ENCODE results near the gene CXCL11. TPM values are rescaled to one million over a fixed set of nuclear protein-coding genes. Genes with fewer than 3 reads are reported as not detected.

Gene CXCL11
- polyA plus RNA-seq, 2 of the 4 experiments (the other 2 are of a cell fraction): not detected

DNA sequence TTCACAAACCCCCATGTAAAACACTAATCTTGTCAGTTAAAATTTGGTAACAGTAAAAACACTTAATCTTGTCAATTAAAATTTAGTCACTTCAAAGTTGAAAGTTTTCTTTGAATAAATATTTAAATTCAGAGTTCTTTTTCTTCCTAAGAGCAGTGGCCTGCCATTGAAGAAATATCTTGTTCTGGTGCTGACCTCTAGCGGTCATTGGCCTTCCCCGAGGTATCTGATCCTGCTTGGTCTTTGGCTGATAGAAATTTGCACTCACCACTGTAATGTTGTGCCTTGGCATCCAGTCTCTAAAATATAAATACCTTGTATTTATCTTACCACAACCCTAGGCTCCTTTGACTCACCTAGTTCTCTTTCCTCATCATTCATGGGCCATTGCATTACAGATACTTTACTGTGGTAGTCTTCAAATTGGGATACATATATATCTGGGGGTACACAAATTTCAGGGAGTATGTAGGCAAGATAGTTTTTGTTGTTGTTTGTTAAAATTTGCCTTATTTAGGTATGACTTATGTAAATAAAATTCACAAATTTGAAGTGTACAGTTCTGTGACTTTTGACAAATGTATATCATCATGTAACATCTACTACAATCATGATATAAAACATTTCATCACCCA lies 31.9 kb upstream of the CXCL11 start:
- Histone ChIP-seq H3K4me2 (no peak overlapping the region), H3K4me3 (no peak overlapping the region), H3K4me1 (no peaks in the 10 kb centered on the region), H3K9me3 (no peaks in the 10 kb centered on the region), H3K27ac (no peak overlapping the region)
- POLR2A ChIA-PET: no interaction called here
- CTCF ChIA-PET: interaction anchor here (0.6 to 3.9 kb wide), 7 partner anchors 14 to 152 kb away, joined by 3 to 28 read pairs (median 4); no protein-coding TSS in a partner anchor
- DNase-seq (ENCODE audit: low read depth in 1 of 2, low spot score in 1 of 2) (peak; percentile 52 to 61), FAIRE-seq (no peak), ATAC-seq (peak; percentile 88 to 92; a peak in 5 of 6 replicates)
- 0% methylated on average over 2 of the region's 2 CpGs for WGBS (ENCODE audit: missing lambda C conversion rate)
- TF ChIP-seq FOSB (CRISPR knock-in tag; IDR thresholded peaks at IDR 0.05): no peak
- no peak for TF ChIP-seq POLR2AphosphoS2 (conservative IDR thresholded peaks at IDR 0.05; ENCODE audit: low read length)
- TF ChIP-seq, protein P1, sequence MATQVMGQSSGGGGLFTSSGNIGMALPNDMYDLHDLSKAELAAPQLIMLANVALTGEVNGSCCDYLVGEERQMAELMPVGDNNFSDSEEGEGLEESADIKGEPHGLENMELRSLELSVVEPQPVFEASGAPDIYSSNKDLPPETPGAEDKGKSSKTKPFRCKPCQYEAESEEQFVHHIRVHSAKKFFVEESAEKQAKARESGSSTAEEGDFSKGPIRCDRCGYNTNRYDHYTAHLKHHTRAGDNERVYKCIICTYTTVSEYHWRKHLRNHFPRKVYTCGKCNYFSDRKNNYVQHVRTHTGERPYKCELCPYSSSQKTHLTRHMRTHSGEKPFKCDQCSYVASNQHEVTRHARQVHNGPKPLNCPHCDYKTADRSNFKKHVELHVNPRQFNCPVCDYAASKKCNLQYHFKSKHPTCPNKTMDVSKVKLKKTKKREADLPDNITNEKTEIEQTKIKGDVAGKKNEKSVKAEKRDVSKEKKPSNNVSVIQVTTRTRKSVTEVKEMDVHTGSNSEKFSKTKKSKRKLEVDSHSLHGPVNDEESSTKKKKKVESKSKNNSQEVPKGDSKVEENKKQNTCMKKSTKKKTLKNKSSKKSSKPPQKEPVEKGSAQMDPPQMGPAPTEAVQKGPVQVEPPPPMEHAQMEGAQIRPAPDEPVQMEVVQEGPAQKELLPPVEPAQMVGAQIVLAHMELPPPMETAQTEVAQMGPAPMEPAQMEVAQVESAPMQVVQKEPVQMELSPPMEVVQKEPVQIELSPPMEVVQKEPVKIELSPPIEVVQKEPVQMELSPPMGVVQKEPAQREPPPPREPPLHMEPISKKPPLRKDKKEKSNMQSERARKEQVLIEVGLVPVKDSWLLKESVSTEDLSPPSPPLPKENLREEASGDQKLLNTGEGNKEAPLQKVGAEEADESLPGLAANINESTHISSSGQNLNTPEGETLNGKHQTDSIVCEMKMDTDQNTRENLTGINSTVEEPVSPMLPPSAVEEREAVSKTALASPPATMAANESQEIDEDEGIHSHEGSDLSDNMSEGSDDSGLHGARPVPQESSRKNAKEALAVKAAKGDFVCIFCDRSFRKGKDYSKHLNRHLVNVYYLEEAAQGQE (IDR thresholded peaks at IDR 0.05): no peak
- TF ChIP-seq HOXA7 (CRISPR knock-in tag; IDR thresholded peaks at IDR 0.05): no peak
- no peak for TF ChIP-seq TFCP2L1 (CRISPR knock-in tag; IDR thresholded peaks at IDR 0.05)
- no peak for TF ChIP-seq CEBPB (IDR thresholded peaks at IDR 0.05)
- no peak for TF ChIP-seq MAZ (IDR thresholded peaks at IDR 0.05; ENCODE audit: borderline replicate concordance, low read depth, low read length)
- no peak for TF ChIP-seq ZSCAN20 (CRISPR knock-in tag; IDR thresholded peaks at IDR 0.05)
- TF ChIP-seq EHF (CRISPR knock-in tag; IDR thresholded peaks at IDR 0.05): no peak
- TF ChIP-seq HDAC2 (IDR thresholded peaks at IDR 0.05): no peak
- TF ChIP-seq, protein P2, sequence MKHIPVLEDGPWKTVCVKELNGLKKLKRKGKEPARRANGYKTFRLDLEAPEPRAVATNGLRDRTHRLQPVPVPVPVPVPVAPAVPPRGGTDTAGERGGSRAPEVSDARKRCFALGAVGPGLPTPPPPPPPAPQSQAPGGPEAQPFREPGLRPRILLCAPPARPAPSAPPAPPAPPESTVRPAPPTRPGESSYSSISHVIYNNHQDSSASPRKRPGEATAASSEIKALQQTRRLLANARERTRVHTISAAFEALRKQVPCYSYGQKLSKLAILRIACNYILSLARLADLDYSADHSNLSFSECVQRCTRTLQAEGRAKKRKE (CRISPR knock-in tag; IDR thresholded peaks at IDR 0.05; ENCODE audit: low read depth): no peak
- TF ChIP-seq TP53 (CRISPR knock-in tag; IDR thresholded peaks at IDR 0.05): no peak
- peak; percentile 76 to 80 for TF ChIP-seq RAD21 (conservative IDR thresholded peaks at IDR 0.05 in 1 of 2, IDR thresholded peaks at IDR 0.05 in 1 of 2)
- TF ChIP-seq, protein P3, sequence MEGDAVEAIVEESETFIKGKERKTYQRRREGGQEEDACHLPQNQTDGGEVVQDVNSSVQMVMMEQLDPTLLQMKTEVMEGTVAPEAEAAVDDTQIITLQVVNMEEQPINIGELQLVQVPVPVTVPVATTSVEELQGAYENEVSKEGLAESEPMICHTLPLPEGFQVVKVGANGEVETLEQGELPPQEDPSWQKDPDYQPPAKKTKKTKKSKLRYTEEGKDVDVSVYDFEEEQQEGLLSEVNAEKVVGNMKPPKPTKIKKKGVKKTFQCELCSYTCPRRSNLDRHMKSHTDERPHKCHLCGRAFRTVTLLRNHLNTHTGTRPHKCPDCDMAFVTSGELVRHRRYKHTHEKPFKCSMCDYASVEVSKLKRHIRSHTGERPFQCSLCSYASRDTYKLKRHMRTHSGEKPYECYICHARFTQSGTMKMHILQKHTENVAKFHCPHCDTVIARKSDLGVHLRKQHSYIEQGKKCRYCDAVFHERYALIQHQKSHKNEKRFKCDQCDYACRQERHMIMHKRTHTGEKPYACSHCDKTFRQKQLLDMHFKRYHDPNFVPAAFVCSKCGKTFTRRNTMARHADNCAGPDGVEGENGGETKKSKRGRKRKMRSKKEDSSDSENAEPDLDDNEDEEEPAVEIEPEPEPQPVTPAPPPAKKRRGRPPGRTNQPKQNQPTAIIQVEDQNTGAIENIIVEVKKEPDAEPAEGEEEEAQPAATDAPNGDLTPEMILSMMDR (IDR thresholded peaks at IDR 0.05): peak; percentile 76
- no peak for TF ChIP-seq ZC3H11A (IDR thresholded peaks at IDR 0.05)
- no peak for TF ChIP-seq HOXB13 (CRISPR knock-in tag; IDR thresholded peaks at IDR 0.05; ENCODE audit: low read depth)
- no peak for TF ChIP-seq EHMT2 (IDR thresholded peaks at IDR 0.05; ENCODE audit: low read depth)
- TF ChIP-seq, protein P4, sequence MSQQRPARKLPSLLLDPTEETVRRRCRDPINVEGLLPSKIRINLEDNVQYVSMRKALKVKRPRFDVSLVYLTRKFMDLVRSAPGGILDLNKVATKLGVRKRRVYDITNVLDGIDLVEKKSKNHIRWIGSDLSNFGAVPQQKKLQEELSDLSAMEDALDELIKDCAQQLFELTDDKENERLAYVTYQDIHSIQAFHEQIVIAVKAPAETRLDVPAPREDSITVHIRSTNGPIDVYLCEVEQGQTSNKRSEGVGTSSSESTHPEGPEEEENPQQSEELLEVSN (IDR thresholded peaks at IDR 0.05; ENCODE audit: borderline replicate concordance, low read depth): no peak
- no peak for TF ChIP-seq FOSL2 (IDR thresholded peaks at IDR 0.05)
- no peak for TF ChIP-seq FOSL2 (CRISPR knock-in tag; IDR thresholded peaks at IDR 0.05)
- peak; percentile 63 for TF ChIP-seq SMC3 (IDR thresholded peaks at IDR 0.05)
- no peak for TF ChIP-seq CBX8 (IDR thresholded peaks at IDR 0.05)
- TF ChIP-seq, protein P5, sequence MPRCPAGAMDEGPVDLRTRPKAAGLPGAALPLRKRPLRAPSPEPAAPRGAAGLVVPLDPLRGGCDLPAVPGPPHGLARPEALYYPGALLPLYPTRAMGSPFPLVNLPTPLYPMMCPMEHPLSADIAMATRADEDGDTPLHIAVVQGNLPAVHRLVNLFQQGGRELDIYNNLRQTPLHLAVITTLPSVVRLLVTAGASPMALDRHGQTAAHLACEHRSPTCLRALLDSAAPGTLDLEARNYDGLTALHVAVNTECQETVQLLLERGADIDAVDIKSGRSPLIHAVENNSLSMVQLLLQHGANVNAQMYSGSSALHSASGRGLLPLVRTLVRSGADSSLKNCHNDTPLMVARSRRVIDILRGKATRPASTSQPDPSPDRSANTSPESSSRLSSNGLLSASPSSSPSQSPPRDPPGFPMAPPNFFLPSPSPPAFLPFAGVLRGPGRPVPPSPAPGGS (IDR thresholded peaks at IDR 0.05): no peak
- TF ChIP-seq PHF8 (IDR thresholded peaks at IDR 0.05; ENCODE audit: borderline replicate concordance, low read depth): no peak
- no peak for TF ChIP-seq EP300 (IDR thresholded peaks at IDR 0.05)
- no peak for TF ChIP-seq CBX2 (IDR thresholded peaks at IDR 0.05; ENCODE audit: borderline replicate concordance, low read depth)

All from A549 (cell line).